Calu3 (cell line): Measurements from ENCODE around the gene ARHGEF38. TPM values are rescaled to one million over a fixed set of nuclear protein-coding genes. Genes with fewer than 3 reads are reported as not detected.

ENCODE experiments used
- BruUV-seq: library from RNA; stranded (reverse); fragments of 400-500 nt; replicated peaks from 2 replicates; lab custom pipeline; 2021; lab: Mats Ljungman, UMichigan
- CTCF ChIA-PET: fragments of 300-600 bp; sonication (Branson Sonifier 250); formaldehyde crosslinking; loops from one replicate; lab custom pipeline; 2022; ENCODE audit warnings: antibody characterized with exemption; lab: Charles Lee
- DNase-seq: peaks from one replicate; pipeline ENCODE4 v3.0.0; 2022
- H3K27ac Mint-ChIP-seq: one replicate; pipeline ENCODE4 v1.8.0; 2022; ENCODE audit warnings: mixed read lengths; ENCODE audit not compliant: unreplicated experiment
- H3K27me3 Mint-ChIP-seq: one replicate; pipeline ENCODE4 v1.8.0; 2022; ENCODE audit warnings: mixed read lengths; ENCODE audit not compliant: unreplicated experiment
- H3K36me3 Mint-ChIP-seq: one replicate; pipeline ENCODE4 v1.8.0; 2022; ENCODE audit warnings: mild to moderate bottlenecking, moderate library complexity, mixed read lengths; ENCODE audit not compliant: insufficient read depth, unreplicated experiment
- H3K4me1 Mint-ChIP-seq: one replicate; pipeline ENCODE4 v1.8.0; 2022; ENCODE audit warnings: mild to moderate bottlenecking, low read depth, mixed read lengths; ENCODE audit not compliant: unreplicated experiment
- H3K4me3 Mint-ChIP-seq: one replicate; pipeline ENCODE4 v1.8.0; 2022; ENCODE audit warnings: mild to moderate bottlenecking, low read depth, moderate library complexity, mixed read lengths; ENCODE audit not compliant: unreplicated experiment
- H3K9me3 Mint-ChIP-seq: one replicate; pipeline ENCODE4 v1.8.0; 2022; ENCODE audit warnings: low read depth, mixed read lengths; ENCODE audit not compliant: unreplicated experiment
- intact Hi-C: fragments of 100-400 bp; cut with micrococcal nuclease; formaldehyde crosslinking; loops from one replicate; pipeline ENCODE4 v1.10.0; 2022; ENCODE audit not compliant: unreplicated experiment
- total RNA-seq: library from RNA; stranded (reverse); gene quantifications from 2 replicates; pipeline ENCODE4 v1.2.3, GENCODE V29; 2022
- TF ChIP-seq, protein P1 (sequence below): fragments of 200-600 bp; IDR thresholded peaks from one replicate; pipeline ENCODE4 v1.8.0; 2022; ENCODE audit warnings: antibody characterized with exemption; ENCODE audit not compliant: unreplicated experiment

ARHGEF38 gene
- total RNA-seq, 1 experiment from 2014 or later, result 16.6 TPM

DNA sequence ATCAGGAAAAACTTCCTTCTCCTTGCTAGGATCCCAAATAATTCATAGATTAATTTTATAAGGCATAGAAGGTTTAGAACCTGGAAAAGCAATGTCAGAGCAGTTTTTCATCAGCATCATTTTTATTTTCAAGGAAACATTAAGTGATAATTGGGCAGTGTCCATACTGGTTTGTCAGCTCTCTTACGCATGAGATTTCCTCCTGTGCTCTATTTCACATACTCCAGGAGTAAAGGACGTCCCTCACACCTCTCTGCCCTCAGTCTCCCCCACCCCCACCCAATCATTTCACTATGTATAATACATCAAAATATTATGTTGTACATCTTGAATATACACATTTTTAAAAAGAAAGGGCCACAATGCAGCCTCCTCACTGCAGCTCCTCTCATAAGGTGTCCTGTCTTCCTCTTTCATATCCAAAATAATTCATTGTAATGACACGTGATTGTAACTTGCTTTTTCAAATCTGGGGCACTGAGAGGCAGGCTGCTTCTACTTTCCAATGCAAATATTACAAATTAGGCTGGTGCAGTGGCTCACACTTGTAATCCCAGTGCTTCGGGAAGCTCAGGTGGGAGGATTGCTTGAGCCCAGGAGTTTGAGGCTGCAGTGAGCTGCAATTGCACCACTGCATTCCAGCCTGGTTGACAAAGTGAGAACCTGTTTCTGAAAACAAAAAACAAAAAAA lies 34.4 kb downstream of the ARHGEF38 start:
- no peaks in the 10 kb centered on the region for H3K27me3 Mint-ChIP-seq
- TF ChIP-seq, protein P1, sequence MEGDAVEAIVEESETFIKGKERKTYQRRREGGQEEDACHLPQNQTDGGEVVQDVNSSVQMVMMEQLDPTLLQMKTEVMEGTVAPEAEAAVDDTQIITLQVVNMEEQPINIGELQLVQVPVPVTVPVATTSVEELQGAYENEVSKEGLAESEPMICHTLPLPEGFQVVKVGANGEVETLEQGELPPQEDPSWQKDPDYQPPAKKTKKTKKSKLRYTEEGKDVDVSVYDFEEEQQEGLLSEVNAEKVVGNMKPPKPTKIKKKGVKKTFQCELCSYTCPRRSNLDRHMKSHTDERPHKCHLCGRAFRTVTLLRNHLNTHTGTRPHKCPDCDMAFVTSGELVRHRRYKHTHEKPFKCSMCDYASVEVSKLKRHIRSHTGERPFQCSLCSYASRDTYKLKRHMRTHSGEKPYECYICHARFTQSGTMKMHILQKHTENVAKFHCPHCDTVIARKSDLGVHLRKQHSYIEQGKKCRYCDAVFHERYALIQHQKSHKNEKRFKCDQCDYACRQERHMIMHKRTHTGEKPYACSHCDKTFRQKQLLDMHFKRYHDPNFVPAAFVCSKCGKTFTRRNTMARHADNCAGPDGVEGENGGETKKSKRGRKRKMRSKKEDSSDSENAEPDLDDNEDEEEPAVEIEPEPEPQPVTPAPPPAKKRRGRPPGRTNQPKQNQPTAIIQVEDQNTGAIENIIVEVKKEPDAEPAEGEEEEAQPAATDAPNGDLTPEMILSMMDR, result no peak
- CTCF ChIA-PET, result interaction anchor here (1.1 kb wide), 1 partner anchor 46 kb away, joined by 3 read pairs; no protein-coding TSS in a partner anchor
- H3K4me1 Mint-ChIP-seq, result peaks cover 46% of the 10 kb centered on the region
- H3K27ac Mint-ChIP-seq, result peak overlapping the region; percentile 54
- DNase-seq, result no peak
- peaks cover 35% of the 10 kb centered on the region for H3K36me3 Mint-ChIP-seq
- peak overlapping the region; percentile 51 for H3K4me3 Mint-ChIP-seq
- BruUV-seq, result no TSS peak
- H3K9me3 Mint-ChIP-seq, result no peaks in the 10 kb centered on the region
- intact Hi-C loops, result loop anchor here (1.0 to 2.0 kb wide), 3 partner anchors 8 to 47 kb away; no protein-coding TSS in a partner anchor

DNA sequence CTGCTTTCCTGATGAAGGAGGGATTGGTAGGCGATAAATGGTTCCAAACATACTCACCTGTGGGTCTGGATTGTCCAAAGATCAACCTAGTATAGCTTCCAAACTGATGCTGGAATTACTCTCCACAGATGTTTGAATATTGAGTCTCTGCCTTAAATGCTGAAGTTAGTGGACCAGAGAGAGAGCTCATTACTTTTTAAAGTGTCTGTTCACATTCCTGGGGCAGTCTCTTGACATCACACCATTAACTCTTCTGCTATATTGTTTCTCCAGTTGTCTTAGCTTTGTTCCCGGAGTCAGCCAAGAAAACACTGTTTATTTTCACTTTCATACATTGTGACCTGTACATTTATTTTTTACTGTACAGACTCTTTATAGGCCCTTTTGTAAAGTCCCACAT lies 35.4 kb downstream of the ARHGEF38 start:
- DNase-seq, result no peak
- peak overlapping the region; percentile 34 for H3K27ac Mint-ChIP-seq
- TF ChIP-seq, protein P1, result no peak
- CTCF ChIA-PET, result interaction anchor here (1.0 to 1.1 kb wide), 2 partner anchors 19 to 45 kb away, joined by 3 read pairs; no protein-coding TSS in a partner anchor
- intact Hi-C loops, result loop anchor here (1.0 to 2.0 kb wide), 2 partner anchors 29 to 45 kb away; no protein-coding TSS in a partner anchor
- no peaks in the 10 kb centered on the region for H3K9me3 Mint-ChIP-seq
- peak overlapping the region; percentile 51 for H3K4me3 Mint-ChIP-seq
- peaks cover 54% of the 10 kb centered on the region for H3K4me1 Mint-ChIP-seq
- H3K27me3 Mint-ChIP-seq, result no peaks in the 10 kb centered on the region
- no TSS peak for BruUV-seq
- peaks cover 35% of the 10 kb centered on the region for H3K36me3 Mint-ChIP-seq

DNA sequence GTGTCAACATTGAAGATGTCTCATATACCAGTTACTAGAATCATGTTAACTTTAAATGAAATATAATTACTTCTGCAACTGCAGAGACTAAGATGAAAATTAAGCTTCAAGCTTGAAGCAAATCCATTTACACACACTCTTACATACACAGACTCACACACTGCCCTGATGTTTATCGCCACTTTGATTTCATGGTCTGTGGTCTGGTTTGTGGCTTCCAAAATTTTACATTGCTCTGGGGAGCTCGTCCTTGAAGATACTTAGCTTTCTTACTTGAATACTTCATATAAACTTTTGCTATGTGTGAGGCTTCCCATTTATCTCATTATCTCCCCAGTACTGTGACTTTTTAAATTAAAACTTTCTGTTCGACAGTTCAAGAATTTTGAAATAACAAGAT lies 35.8 kb downstream of the ARHGEF38 start:
- TF ChIP-seq, protein P1, result no peak

DNA sequence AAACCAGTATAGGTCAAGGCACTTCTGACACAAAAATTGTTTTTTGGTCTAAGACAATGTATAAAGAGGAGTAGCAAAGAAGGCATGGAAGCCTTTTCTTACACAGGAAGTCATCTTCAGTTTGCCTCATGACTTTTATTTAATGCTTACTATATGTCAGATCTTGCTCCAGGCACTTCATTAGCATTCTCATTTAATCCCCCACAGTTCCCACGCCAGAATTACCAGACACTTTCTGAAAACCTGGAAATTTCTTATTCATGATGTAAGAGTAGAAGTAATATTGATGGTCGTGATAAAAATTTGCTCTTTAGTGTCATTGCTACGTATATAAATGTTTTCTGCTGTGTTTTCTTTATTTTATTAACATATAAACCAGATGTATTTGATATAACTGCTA lies 39.2 kb downstream of the ARHGEF38 start:
- intact Hi-C loops, result no loop called here
- Mint-ChIP-seq H3K27ac (no peak overlapping the region), H3K9me3 (no peaks in the 10 kb centered on the region), H3K4me1 (peaks cover 47% of the 10 kb centered on the region), H3K27me3 (no peaks in the 10 kb centered on the region), H3K36me3 (peaks cover 36% of the 10 kb centered on the region), H3K4me3 (no peak overlapping the region)
- BruUV-seq, result no TSS peak
- TF ChIP-seq, protein P1, result no peak
- CTCF ChIA-PET, result no interaction called here
- no peak for DNase-seq

More for the DNA sequence above, 35.8 kb downstream of the ARHGEF38 start:
- peak overlapping the region; percentile 51 for H3K4me3 Mint-ChIP-seq
- intact Hi-C loops, result no loop called here
- no peaks in the 10 kb centered on the region for H3K27me3 Mint-ChIP-seq
- no peak for DNase-seq
- H3K9me3 Mint-ChIP-seq, result no peaks in the 10 kb centered on the region
- CTCF ChIA-PET, result interaction anchor here (1.0 kb wide), 1 partner anchor 19 kb away, joined by 3 read pairs; no protein-coding TSS in a partner anchor
- H3K4me1 Mint-ChIP-seq, result peaks cover 51% of the 10 kb centered on the region
- H3K27ac Mint-ChIP-seq, result peak overlapping the region; percentile 34
- peaks cover 33% of the 10 kb centered on the region for H3K36me3 Mint-ChIP-seq
- BruUV-seq, result no TSS peak
